Mucosa of descending colon (tissue), 3 donors: ENCODE measurements around the gene DRC7. TPM values are rescaled to one million over a fixed set of nuclear protein-coding genes. Genes with fewer than 3 reads are reported as not detected.
"Not testable (repeated sequence)": the region's sequence is repeated elsewhere in the genome, so short reads cannot be mapped to it uniquely, and the experiment has no call there.

Experiments used
- ATAC-seq: fragments of 200-7000 bp; cut with Tn5 transposase; one replicate; pipeline ENCODE4 v1.9.1; 2020; ENCODE audit warnings: mild to moderate bottlenecking, moderate library complexity
- DNase-seq, 3 donors: peaks; one replicate each; pipeline ENCODE4 v3.0.0-alpha.2; 2020
- H3K36me3 ChIP-seq: fragments of 200-600 bp; one replicate; pipeline ENCODE4 v1.8.0; 2021; ENCODE audit warnings: low read depth, mild to moderate bottlenecking
- H3K4me1 ChIP-seq: fragments of 200-600 bp; one replicate; pipeline ENCODE4 v1.8.0; 2021; ENCODE audit warnings: low read depth, mild to moderate bottlenecking
- H3K4me3 ChIP-seq: fragments of 200-600 bp; one replicate; pipeline ENCODE4 v1.8.0; 2021; ENCODE audit warnings: mild to moderate bottlenecking
- H3K9me3 ChIP-seq: fragments of 200-600 bp; one replicate; pipeline ENCODE4 v1.8.0; 2021; ENCODE audit warnings: mild to moderate bottlenecking
- intact Hi-C, 2 donors: fragments of 100-400 bp; cut with DNase I in 1 of 2; cut with micrococcal nuclease in 1 of 2; formaldehyde crosslinking; loops; one replicate each; pipeline versions ENCODE4 v1.11.0 to v1.11.1; 2022; cut with DNase I, micrococcal nuclease
- total RNA-seq, 3 donors: library from RNA; stranded (reverse); fragmentation: NEBNext Ultra II Directional in 2 of 3; extraction: Animal tissue kit (Norgen Biotek cat#: 25700) in 2 of 3; gene quantifications; one replicate each; pipeline versions ENCODE4 v1.2.1 to v1.2.4, GENCODE V29; 2021 to 2023
- TF ChIP-seq, protein P1 (sequence below): fragments of 200-600 bp; IDR thresholded peaks from one replicate; pipeline ENCODE4 v1.8.0; 2022; ENCODE audit warnings: antibody characterized with exemption, mild to moderate bottlenecking
- donor health status: DM: no; HTN: no; CAD: no; lungs with moderate emphysema.
- donor health status: DM: no; HTN: no; CAD: no.
- donor health status: DM: no; HTN: yes; CAD: no.

DRC7 gene
- total RNA-seq, 3 donors from 2014 or later = not detected

DNA sequence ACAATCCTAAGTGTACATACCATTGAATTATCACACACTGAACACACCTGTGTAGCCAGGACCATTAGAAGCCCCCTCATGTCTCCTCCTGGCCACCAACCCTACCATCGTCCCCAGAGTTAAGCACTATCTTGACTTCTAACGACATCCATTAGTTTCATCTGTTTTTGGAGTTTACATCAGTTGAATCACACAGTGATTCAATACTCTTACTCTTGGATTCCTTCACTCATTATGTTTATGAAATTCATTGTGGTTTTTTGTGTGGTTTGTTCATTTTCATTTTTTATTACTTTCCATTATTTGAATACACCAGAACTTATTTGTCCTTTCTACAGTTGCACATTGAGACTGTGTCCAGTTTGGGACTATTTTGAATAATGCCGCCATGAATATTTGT, 13.6 kb downstream of the DRC7 start:
- Histone ChIP-seq H3K36me3 (no peaks in the 10 kb centered on the region), H3K4me1 (no peaks in the 10 kb centered on the region), H3K4me3 (no peak overlapping the region), H3K9me3 (no peaks in the 10 kb centered on the region)
- intact Hi-C loops = no loop called here
- TF ChIP-seq, protein P1, sequence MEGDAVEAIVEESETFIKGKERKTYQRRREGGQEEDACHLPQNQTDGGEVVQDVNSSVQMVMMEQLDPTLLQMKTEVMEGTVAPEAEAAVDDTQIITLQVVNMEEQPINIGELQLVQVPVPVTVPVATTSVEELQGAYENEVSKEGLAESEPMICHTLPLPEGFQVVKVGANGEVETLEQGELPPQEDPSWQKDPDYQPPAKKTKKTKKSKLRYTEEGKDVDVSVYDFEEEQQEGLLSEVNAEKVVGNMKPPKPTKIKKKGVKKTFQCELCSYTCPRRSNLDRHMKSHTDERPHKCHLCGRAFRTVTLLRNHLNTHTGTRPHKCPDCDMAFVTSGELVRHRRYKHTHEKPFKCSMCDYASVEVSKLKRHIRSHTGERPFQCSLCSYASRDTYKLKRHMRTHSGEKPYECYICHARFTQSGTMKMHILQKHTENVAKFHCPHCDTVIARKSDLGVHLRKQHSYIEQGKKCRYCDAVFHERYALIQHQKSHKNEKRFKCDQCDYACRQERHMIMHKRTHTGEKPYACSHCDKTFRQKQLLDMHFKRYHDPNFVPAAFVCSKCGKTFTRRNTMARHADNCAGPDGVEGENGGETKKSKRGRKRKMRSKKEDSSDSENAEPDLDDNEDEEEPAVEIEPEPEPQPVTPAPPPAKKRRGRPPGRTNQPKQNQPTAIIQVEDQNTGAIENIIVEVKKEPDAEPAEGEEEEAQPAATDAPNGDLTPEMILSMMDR = no peak
- no peak for ATAC-seq
- DNase-seq = no peak

DNA sequence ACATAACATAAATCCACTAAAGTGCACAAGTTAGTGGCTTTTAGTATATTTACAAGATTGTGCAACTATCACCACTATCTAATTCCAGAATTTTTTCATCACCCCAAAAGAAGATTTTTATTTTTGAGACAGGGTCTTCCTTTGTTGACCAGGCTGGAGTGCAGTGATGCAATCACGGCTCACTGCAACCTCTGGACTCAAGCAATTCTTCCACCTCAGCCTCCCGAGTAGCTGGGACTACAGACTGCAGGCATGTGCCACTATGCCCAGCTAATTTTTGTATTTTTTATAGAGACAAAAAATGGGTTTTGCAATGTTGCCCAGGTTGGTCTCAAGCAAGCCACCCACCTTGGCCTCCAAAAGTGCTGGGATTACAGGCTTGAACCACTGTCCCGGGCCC, 15.1 kb downstream of the DRC7 start:
- ATAC-seq (no peak), DNase-seq (no peak)
- Histone ChIP-seq H3K4me1 (no peaks in the 10 kb centered on the region), H3K36me3 (no peaks in the 10 kb centered on the region), H3K4me3 (no peak overlapping the region), H3K9me3 (no peaks in the 10 kb centered on the region)
- intact Hi-C loops = no loop called here
- TF ChIP-seq, protein P1 = no peak

DNA sequence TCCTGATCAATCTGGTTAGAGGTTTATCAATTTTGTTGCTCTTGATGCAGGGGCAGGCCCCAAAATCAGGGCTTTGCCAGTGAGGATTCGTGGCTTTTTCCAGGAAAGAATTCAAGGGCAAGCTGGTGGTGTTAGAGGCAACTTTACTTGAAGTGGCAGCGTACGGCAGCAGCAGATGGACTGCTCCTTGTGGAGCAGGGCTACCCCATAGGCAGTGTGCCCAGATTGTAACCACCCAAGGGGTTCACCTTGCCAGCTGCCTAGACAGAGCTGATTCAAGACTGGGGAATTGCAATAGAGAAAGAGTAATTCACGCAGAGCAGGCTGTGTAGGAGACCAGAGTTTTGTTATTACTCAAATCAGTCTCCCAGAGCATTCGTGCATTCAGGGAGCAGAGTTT, 16.7 kb downstream of the DRC7 start:
- DNase-seq (no peak), ATAC-seq (no peak)
- H3K4me1 ChIP-seq = no peaks in the 10 kb centered on the region
- no peaks in the 10 kb centered on the region for H3K36me3 ChIP-seq
- intact Hi-C loops = no loop called here
- H3K9me3 ChIP-seq = no peaks in the 10 kb centered on the region
- TF ChIP-seq, protein P1 = no peak
- H3K4me3 ChIP-seq = no peak overlapping the region

DNA sequence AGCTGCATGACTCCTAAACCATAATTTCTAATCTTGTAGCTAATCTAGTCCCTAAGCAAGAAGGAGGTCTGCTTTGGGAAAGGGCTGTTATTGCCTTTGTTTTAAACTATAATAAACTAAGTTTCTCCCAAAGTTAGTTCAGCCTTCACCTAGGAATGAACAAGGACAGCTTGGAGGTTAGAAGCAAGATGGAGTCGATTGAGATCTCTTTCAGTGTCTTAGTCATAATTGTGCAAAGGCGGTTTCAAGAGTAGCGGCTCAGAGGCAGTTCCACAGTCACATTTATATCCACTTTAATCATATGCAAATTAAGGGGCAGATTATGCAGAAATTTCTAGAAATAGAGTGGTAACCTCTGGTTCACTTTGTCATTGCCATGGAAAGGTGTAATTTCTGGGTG, 17.4 kb downstream of the DRC7 start:
- no peak overlapping the region for H3K4me3 ChIP-seq
- ATAC-seq (no peak), DNase-seq (no peak)
- H3K9me3 ChIP-seq = no peaks in the 10 kb centered on the region
- TF ChIP-seq, protein P1 = no peak
- H3K4me1 ChIP-seq = no peaks in the 10 kb centered on the region
- intact Hi-C loops = no loop called here
- H3K36me3 ChIP-seq = no peaks in the 10 kb centered on the region

DNA sequence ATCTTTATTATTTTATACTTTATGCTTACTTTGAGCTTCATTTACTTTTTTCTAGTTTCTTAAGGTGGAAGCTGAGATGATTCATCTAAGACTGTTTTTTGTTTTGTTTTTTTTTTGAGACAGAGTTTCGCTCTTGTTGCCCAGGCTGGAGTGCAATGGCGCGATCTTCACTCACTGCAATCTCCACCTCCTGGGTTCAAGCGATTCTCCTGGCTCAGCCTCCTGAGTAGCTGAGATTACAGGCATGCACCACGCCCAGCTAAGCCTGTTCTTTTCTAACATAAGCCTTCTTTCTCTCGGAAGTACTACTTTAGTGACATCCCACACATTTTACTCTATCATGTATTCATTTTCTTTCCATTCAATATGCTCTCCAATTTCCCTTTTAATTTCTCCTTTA, 18.0 kb downstream of the DRC7 start:
- H3K36me3 ChIP-seq, H3K4me3 ChIP-seq, DNase-seq, intact Hi-C loops, H3K9me3 ChIP-seq, ATAC-seq, H3K4me1 ChIP-seq: not testable (repeated sequence)

DNA sequence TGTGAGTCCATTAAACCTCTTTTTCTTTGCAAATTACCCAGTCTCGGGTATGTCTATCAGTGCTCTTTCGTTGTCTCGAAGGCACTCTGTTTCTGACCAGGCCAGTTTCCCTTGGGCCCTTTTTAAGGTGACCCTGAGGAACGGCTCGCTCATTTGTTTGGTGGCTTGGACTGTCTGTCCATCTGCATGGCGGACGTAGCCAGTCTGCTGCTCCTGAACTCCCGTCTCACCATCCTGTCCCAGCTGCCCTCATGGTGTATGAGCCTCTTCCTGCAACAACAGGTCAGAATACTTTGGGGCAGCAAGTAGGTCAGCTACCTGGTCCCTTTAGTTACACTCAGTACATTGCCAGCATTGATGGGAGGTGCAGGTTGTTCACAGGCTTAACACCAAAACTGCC, 19.0 kb downstream of the DRC7 start:
- no peaks in the 10 kb centered on the region for H3K9me3 ChIP-seq
- no peak overlapping the region for H3K4me3 ChIP-seq
- H3K4me1 ChIP-seq = no peaks in the 10 kb centered on the region
- intact Hi-C loops = no loop called here
- no peaks in the 10 kb centered on the region for H3K36me3 ChIP-seq
- TF ChIP-seq, protein P1 = no peak
- no peak for ATAC-seq
- no peak for DNase-seq
